Endothelial cell of umbilical vein (primary cell): ENCODE results near the gene ARHGAP42. TPM values are rescaled to one million over a fixed set of nuclear protein-coding genes. Genes with fewer than 3 reads are reported as not detected.

Source experiments
- BruUV-seq: library from RNA; stranded (reverse); fragments of 400-500 nt; replicated peaks from 2 replicates; lab custom pipeline; 2021; lab: Mats Ljungman, UMichigan
- CTCF ChIA-PET: fragments of 300-600, 350-600 bp; sonication (Branson Sonifier 250); formaldehyde crosslinking; loops from one replicate; lab custom pipeline; 2021; ENCODE audit warnings: antibody characterized with exemption, inconsistent platforms; lab: Charles Lee
- POLR2A ChIA-PET: fragments of 300-600, 350-600 bp; sonication (Branson Sonifier 250); formaldehyde crosslinking; loops from one replicate; lab custom pipeline; 2021; ENCODE audit warnings: antibody characterized with exemption, inconsistent platforms; lab: Charles Lee
- DNase-seq: peaks from one replicate; pipeline ENCODE4 v3.0.0-alpha.2; 2011; ENCODE audit warnings: low read depth, low spot score
- FAIRE-seq: peaks from 2 replicates; lab custom pipeline; 2011; peaks lifted over from hg19 to GRCh38; lab: Jason Lieb, UNC
- H2AFZ ChIP-seq: 2 replicates; pipeline ENCODE4 v1.6.0; 2012; ENCODE audit warnings: low read depth, low read length, control low read depth, inconsistent platforms
- H3K27ac ChIP-seq: 2 replicates; pipeline ENCODE4 v1.5.1; 2011; ENCODE audit warnings: low read depth, mild to moderate bottlenecking, control low read depth, low read length, moderate library complexity; ENCODE audit not compliant: insufficient read depth
- H3K27me3 ChIP-seq, 2 experiments: 2 replicates each; pipeline versions ENCODE4 v1.6.0 to v1.6.1; 2011; ENCODE audit warnings: low read length in 2 of 2, mixed read lengths in 1 of 2; ENCODE audit not compliant: control insufficient read depth in 2 of 2, insufficient read depth in 2 of 2
- H3K36me3 ChIP-seq, 2 experiments: 2 replicates in 1 of 2; 3 replicates in 1 of 2; pipeline ENCODE4 v1.5.1; 2011; ENCODE audit warnings: low read length in 2 of 2, mild to moderate bottlenecking in 1 of 2, moderate library complexity in 1 of 2; ENCODE audit not compliant: control insufficient read depth in 2 of 2, insufficient read depth in 2 of 2; ENCODE audit errors: extremely low read depth in 1 of 2
- H3K4me1 ChIP-seq: 3 replicates; pipeline ENCODE4 v1.5.1; 2011; ENCODE audit warnings: mild to moderate bottlenecking, low read length; ENCODE audit not compliant: control insufficient read depth, insufficient read depth; ENCODE audit errors: extremely low read depth
- H3K4me2 ChIP-seq: 2 replicates; pipeline ENCODE4 v1.6.1; 2011; ENCODE audit warnings: low read length, control low read depth, mixed read lengths; ENCODE audit not compliant: insufficient read depth
- H3K4me3 ChIP-seq, 3 experiments: fragments of 200-600 bp in 1 of 3; sonication (generic), shearing (Covaris generic) in 1 of 3; replicated peaks in 1 of 3; 2 replicates each; pipeline ENCODE4 v1.5.1; 2011 to 2016; ENCODE audit warnings: control low read depth in 3 of 3, low read length in 3 of 3, mild to moderate bottlenecking in 2 of 3, inconsistent platforms in 1 of 3, low read depth in 1 of 3, moderate library complexity in 1 of 3; ENCODE audit not compliant: insufficient read depth in 1 of 3
- H3K79me2 ChIP-seq: 2 replicates; pipeline ENCODE4 v1.6.0; 2012; ENCODE audit warnings: low read length, inconsistent platforms; ENCODE audit not compliant: control insufficient read depth, insufficient read depth
- H3K9ac ChIP-seq: replicated peaks from 2 replicates; pipeline ENCODE3; 2011; ENCODE audit warnings: low read length, control low read depth; ENCODE audit not compliant: insufficient read depth; ENCODE audit errors: extremely low read depth
- H3K9me1 ChIP-seq: replicated peaks from 3 replicates; pipeline ENCODE4 v1.6.0; 2011; ENCODE audit warnings: mild to moderate bottlenecking, low read length; ENCODE audit not compliant: control insufficient read depth, insufficient read depth; ENCODE audit errors: extremely low read depth
- H3K9me3 ChIP-seq: replicated peaks from 2 replicates; pipeline ENCODE4 v1.5.1; 2012; ENCODE audit warnings: low read length, inconsistent platforms; ENCODE audit not compliant: control insufficient read depth, insufficient read depth
- H4K20me1 ChIP-seq: replicated peaks from 2 replicates; pipeline ENCODE3; 2011; ENCODE audit warnings: mild to moderate bottlenecking, low read length; ENCODE audit not compliant: control insufficient read depth, insufficient read depth; ENCODE audit errors: extremely low read depth
- EZH2 ChIP-seq: IDR thresholded peaks from 2 replicates; pipeline ENCODE4 v1.6.1; 2012; ENCODE audit warnings: borderline replicate concordance, low read depth, mild to moderate bottlenecking, moderate library complexity, low read length, inconsistent platforms; ENCODE audit not compliant: severe bottlenecking
- FOS ChIP-seq: IDR thresholded peaks from 2 replicates; pipeline ENCODE4 v1.6.1; 2011; ENCODE audit warnings: mild to moderate bottlenecking, low read length, moderate library complexity, borderline replicate concordance; ENCODE audit not compliant: insufficient read depth
- GATA2 ChIP-seq: IDR thresholded peaks from 2 replicates; pipeline ENCODE4 v1.7.0; 2011; ENCODE audit warnings: low read depth, mild to moderate bottlenecking, moderate library complexity, mixed read lengths, low read length; ENCODE audit not compliant: insufficient read length, insufficient read depth
- JUN ChIP-seq: IDR thresholded peaks from 2 replicates; pipeline ENCODE4 v1.6.1; 2011; ENCODE audit warnings: borderline replicate concordance, low read depth; ENCODE audit not compliant: insufficient read length, insufficient read depth
- MYC ChIP-seq: IDR thresholded peaks from one replicate; pipeline ENCODE4 v1.6.1; 2011; ENCODE audit warnings: mild to moderate bottlenecking, low read depth, low read length
- POLR2A ChIP-seq: IDR thresholded peaks from 2 replicates; pipeline ENCODE4 v1.6.1; 2012; ENCODE audit warnings: low read depth, mild to moderate bottlenecking, control low read depth, low read length
- POLR2AphosphoS5 ChIP-seq: IDR thresholded peaks from 2 replicates; pipeline ENCODE4 v1.6.1; 2012; ENCODE audit warnings: low read depth, mild to moderate bottlenecking, control low read depth, low read length, moderate library complexity; ENCODE audit not compliant: insufficient read depth
- dilution Hi-C: fragments of 300-500 bp; cut with MboI; formaldehyde crosslinking; loops from one replicate; pipeline ENCODE4 v1.15.0; 2019; ENCODE audit warnings: low sequenced_read_pairs; ENCODE audit not compliant: extremely low pct_ligation_motif_present
- intact Hi-C: fragments of 100-400 bp; cut with micrococcal nuclease; formaldehyde crosslinking; loops from one replicate; pipeline ENCODE4 v1.10.0; 2022
- polyA plus RNA-seq, 4 experiments: library from polyadenylated mRNA; depleted of rRNA in 3 of 4; stranded (reverse) in 3 of 4; unstranded in 1 of 4; fragments of >200 nt; gene quantifications; 2 replicates each; pipeline versions ENCODE4 v1.2.1 to v1.2.3, GENCODE V29; 2011 to 2012; ENCODE audit warnings: missing spikeins in 1 of 4
- total RNA-seq: library from RNA; stranded (reverse); gene quantifications from 2 replicates; pipeline ENCODE4 v1.2.3, GENCODE V29; 2021
- TF ChIP-seq, protein P1 (sequence below), 2 donors: IDR thresholded peaks; 1 replicate in 1 of 2; 2 replicates in 1 of 2; pipeline ENCODE4 v1.5.1; 2011; ENCODE audit warnings: low read length in 2 of 2, mild to moderate bottlenecking in 2 of 2, moderate library complexity in 2 of 2, control low read depth in 1 of 2, inconsistent platforms in 1 of 2, low read depth in 1 of 2; ENCODE audit not compliant: insufficient read depth in 1 of 2; ENCODE audit errors: extremely low read depth in 1 of 2
- TF ChIP-seq, protein P2 (sequence below): IDR thresholded peaks from 2 replicates; pipeline ENCODE4 v1.6.1; 2011; ENCODE audit not compliant: insufficient read depth, insufficient read length

ARHGAP42 gene
- total and polyA plus RNA-seq, 2 donors (not counting 3 experiments of a cell fraction or from before 2014, with no cell fraction given) = 1.8 to 2.4 TPM

DNA sequence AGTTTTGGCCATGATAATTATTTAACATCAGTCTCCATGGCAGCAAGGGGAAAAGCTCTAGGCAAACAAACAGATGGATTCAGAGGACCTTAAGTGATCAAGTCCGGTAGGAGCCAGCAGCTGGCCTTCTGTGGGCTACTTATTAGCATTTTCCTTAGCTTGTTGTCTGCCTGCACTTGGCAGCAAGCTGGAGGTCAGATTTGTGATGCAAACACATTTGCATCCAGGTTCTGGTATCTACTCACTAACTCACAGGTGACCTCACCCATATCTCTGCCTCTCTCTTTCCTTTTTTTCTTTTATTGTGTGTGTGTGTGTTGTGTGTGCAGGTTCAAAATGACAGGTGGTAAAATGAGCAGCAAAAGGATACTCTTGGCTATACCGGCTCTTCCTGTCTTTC, 32.3 kb downstream of the ARHGAP42 start:
- POLR2A ChIA-PET = interaction anchor here (0.6 kb wide), 1 partner anchor 15 kb away, joined by 3 read pairs; no protein-coding TSS in a partner anchor
- no peaks in the 10 kb centered on the region for H3K9me1 ChIP-seq
- H3K9me3 ChIP-seq = no peaks in the 10 kb centered on the region
- no peak for FAIRE-seq
- no peaks in the 10 kb centered on the region for H3K79me2 ChIP-seq
- H2AFZ ChIP-seq = no peak overlapping the region
- no TSS peak for BruUV-seq
- H4K20me1 ChIP-seq = no peaks in the 10 kb centered on the region
- no peak overlapping the region for H3K4me2 ChIP-seq
- intact Hi-C loops (loop anchor here (2.0 kb wide), 1 partner anchor 33 kb away; the partner anchor contains the start of gene ARHGAP42), dilution Hi-C loops (no loop called here)
- DNase-seq = no peak
- H3K9ac ChIP-seq = no peak overlapping the region
- TF ChIP-seq POLR2AphosphoS5 (no peak), GATA2 (no peak), MYC (no peak), EZH2 (no peak), JUN (no peak), FOS (no peak), POLR2A (no peak)
- TF ChIP-seq, protein P1, sequence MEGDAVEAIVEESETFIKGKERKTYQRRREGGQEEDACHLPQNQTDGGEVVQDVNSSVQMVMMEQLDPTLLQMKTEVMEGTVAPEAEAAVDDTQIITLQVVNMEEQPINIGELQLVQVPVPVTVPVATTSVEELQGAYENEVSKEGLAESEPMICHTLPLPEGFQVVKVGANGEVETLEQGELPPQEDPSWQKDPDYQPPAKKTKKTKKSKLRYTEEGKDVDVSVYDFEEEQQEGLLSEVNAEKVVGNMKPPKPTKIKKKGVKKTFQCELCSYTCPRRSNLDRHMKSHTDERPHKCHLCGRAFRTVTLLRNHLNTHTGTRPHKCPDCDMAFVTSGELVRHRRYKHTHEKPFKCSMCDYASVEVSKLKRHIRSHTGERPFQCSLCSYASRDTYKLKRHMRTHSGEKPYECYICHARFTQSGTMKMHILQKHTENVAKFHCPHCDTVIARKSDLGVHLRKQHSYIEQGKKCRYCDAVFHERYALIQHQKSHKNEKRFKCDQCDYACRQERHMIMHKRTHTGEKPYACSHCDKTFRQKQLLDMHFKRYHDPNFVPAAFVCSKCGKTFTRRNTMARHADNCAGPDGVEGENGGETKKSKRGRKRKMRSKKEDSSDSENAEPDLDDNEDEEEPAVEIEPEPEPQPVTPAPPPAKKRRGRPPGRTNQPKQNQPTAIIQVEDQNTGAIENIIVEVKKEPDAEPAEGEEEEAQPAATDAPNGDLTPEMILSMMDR (IDR thresholded peaks at IDR 0.05; ENCODE audit: extremely low read depth in 1 of 2, insufficient read depth in 1 of 2, low read depth in 1 of 2, low read length in 2 of 2) = no peak
- TF ChIP-seq, protein P2, sequence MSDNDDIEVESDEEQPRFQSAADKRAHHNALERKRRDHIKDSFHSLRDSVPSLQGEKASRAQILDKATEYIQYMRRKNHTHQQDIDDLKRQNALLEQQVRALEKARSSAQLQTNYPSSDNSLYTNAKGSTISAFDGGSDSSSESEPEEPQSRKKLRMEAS = no peak
- no peaks in the 10 kb centered on the region for H3K36me3 ChIP-seq
- no peaks in the 10 kb centered on the region for H3K27me3 ChIP-seq
- no peak overlapping the region for H3K27ac ChIP-seq
- peaks cover 10% of the 10 kb centered on the region for H3K4me1 ChIP-seq
- no peak overlapping the region for H3K4me3 ChIP-seq
- CTCF ChIA-PET = interaction anchor here (0.8 to 1.5 kb wide), 8 partner anchors 15 to 143 kb away, joined by 3 to 5 read pairs (median 4); no protein-coding TSS in a partner anchor
